ENCODE measurements around the gene GIMAP7. TPM values are rescaled to one million over a fixed set of nuclear protein-coding genes. Genes with fewer than 3 reads are reported as not detected.

GIMAP7 gene
- total and polyA plus RNA-seq, 2 donors (not counting 1 experiment from before 2014, with no cell fraction given): 0.16 to 0.30 TPM

DNA sequence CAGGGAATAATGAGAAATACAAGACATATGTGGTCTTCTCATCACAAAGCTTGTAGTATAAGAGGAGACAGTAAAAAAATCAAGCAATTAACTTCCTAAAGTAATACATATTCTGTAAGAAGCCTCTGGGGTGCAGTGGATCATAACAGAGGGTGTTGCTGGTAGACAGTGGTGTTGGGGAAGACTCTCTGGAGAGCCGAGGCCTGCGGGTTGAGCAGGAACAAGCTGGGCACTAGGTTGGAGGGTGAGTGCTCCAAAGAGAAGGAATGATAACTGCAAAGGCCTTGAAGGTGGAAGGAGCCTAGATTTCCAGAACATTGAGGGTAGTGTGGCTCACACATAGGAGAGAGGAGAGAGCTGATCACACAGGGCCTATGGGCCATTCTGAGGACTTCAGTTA, 54.0 kb downstream of the GIMAP7 start:
- Histone ChIP-seq H3K36me3 (replicated peaks in 1 of 2; ENCODE audit: control extremely low read depth in 1 of 2, control insufficient read depth in 1 of 2, extremely low read depth in 1 of 2, insufficient read depth in 2 of 2, low read length in 1 of 2) (no peaks in the 10 kb centered on the region), H3K4me1 (ENCODE audit: control insufficient read depth in 2 of 2, insufficient read depth in 2 of 2, low read length in 2 of 2) (no peaks in the 10 kb centered on the region), H2AFZ (ENCODE audit: insufficient read depth, low read depth, low read length, poor library complexity, severe bottlenecking) (no peak overlapping the region), H4K20me1 (ENCODE audit: control insufficient read depth, insufficient read depth, low read length, poor library complexity, severe bottlenecking) (no peaks in the 10 kb centered on the region), H3K9ac (ENCODE audit: low read length) (no peak overlapping the region), H3K4me3 (ENCODE audit: control extremely low read depth in 1 of 5, extremely low read depth in 1 of 5, insufficient read depth in 1 of 5, low read depth in 2 of 5, low read length in 4 of 5) (peak overlapping the region in 1 of 5 experiments; percentile 77), H3K27ac (ENCODE audit: low read length in 2 of 2) (no peak overlapping the region), H3K4me2 (replicated peaks; ENCODE audit: low read depth, low read length, poor library complexity, severe bottlenecking) (no peak overlapping the region), H3K27me3 (replicated peaks in 1 of 4; ENCODE audit: control extremely low read depth in 1 of 4, control insufficient read depth in 3 of 4, insufficient read depth in 4 of 4, low read length in 3 of 4) (peaks cover 0 to 4% (median 0%) of the 10 kb centered on the region in 4 experiments), H3K79me2 (ENCODE audit: control insufficient read depth, insufficient read depth, low read length) (no peaks in the 10 kb centered on the region), H3K9me3 (ENCODE audit: control extremely low read depth in 1 of 3, control insufficient read depth in 2 of 3, insufficient read depth in 1 of 3, low read length in 2 of 3) (no peaks in the 10 kb centered on the region)
- no peak for DNase-seq
- Mint-ChIP-seq H3K9me3 (ENCODE audit: insufficient read depth) (no peaks in the 10 kb centered on the region), H3K27ac (no peak overlapping the region), H3K27me3 (peaks cover 7% of the 10 kb centered on the region), H3K4me3 (no peak overlapping the region), H3K4me1 (no peaks in the 10 kb centered on the region)
- WGBS (ENCODE audit: insufficient coverage): 100% methylated on average over 2 of the region's 2 CpGs
- no peak for TF ChIP-seq EZH2 (IDR thresholded peaks at IDR 0.05; ENCODE audit: borderline replicate concordance, insufficient read depth, low read depth, low read length, poor library complexity, severe bottlenecking)
- TF ChIP-seq, protein P1, sequence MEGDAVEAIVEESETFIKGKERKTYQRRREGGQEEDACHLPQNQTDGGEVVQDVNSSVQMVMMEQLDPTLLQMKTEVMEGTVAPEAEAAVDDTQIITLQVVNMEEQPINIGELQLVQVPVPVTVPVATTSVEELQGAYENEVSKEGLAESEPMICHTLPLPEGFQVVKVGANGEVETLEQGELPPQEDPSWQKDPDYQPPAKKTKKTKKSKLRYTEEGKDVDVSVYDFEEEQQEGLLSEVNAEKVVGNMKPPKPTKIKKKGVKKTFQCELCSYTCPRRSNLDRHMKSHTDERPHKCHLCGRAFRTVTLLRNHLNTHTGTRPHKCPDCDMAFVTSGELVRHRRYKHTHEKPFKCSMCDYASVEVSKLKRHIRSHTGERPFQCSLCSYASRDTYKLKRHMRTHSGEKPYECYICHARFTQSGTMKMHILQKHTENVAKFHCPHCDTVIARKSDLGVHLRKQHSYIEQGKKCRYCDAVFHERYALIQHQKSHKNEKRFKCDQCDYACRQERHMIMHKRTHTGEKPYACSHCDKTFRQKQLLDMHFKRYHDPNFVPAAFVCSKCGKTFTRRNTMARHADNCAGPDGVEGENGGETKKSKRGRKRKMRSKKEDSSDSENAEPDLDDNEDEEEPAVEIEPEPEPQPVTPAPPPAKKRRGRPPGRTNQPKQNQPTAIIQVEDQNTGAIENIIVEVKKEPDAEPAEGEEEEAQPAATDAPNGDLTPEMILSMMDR (IDR thresholded peaks at IDR 0.05): no peak
- ATAC-seq (ENCODE audit: low read depth): no peak
- ChIA-PET CTCF (no interaction called here), POLR2A (no interaction called here)
- intact Hi-C loops (cut with micrococcal nuclease): no loop called here

DNA sequence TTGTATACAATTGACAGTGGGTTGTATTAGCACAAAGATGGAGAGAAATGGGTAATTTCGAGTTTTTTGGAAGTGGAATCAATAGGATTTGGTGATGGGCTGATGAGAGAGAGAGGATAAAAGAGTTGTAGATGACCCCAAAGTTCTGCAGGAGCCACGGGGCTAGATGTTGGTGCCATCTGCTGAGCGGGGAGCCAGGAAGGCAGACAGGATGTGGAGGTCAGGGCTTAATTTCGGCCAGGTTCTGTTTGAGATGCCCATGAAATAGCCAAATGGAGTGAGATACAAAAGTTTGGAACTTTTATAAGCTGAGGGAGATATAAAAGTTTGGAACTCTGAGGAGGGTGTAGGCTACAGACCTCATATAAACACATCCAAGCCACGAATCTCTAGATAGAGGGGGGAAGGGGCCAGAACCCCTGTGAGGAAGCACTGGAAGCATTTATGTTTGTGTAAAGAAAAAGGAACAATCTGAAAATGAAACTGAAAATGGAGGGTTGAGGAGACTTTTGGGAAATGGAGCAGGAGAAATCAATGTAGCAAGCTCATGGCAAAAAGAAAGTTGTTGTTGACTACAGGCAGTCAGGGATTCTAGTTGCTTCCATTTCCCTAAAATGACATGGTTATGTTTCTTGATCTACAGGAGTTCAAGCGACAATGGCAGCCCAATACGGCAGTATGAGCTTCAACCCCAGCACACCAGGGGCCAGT, 54.7 kb downstream of the GIMAP7 start:
- no peaks in the 10 kb centered on the region for H4K20me1 ChIP-seq (ENCODE audit: control insufficient read depth, insufficient read depth, low read length, poor library complexity, severe bottlenecking)
- H3K4me1 ChIP-seq (ENCODE audit: control insufficient read depth in 2 of 2, insufficient read depth in 2 of 2, low read length in 2 of 2): no peaks in the 10 kb centered on the region
- ChIA-PET POLR2A (no interaction called here), CTCF (no interaction called here)
- TF ChIP-seq, protein P1 (IDR thresholded peaks at IDR 0.05): no peak
- TF ChIP-seq EZH2 (IDR thresholded peaks at IDR 0.05; ENCODE audit: borderline replicate concordance, insufficient read depth, low read depth, low read length, poor library complexity, severe bottlenecking): no peak
- no peak overlapping the region for H2AFZ ChIP-seq (ENCODE audit: insufficient read depth, low read depth, low read length, poor library complexity, severe bottlenecking)
- H3K4me3 Mint-ChIP-seq: no peak overlapping the region
- ATAC-seq (ENCODE audit: low read depth) (no peak), DNase-seq (no peak)
- H3K4me2 ChIP-seq (replicated peaks; ENCODE audit: low read depth, low read length, poor library complexity, severe bottlenecking): no peak overlapping the region
- no peaks in the 10 kb centered on the region for H3K9me3 ChIP-seq (ENCODE audit: control extremely low read depth in 1 of 3, control insufficient read depth in 2 of 3, insufficient read depth in 1 of 3, low read length in 2 of 3)
- H3K4me3 ChIP-seq (ENCODE audit: control extremely low read depth in 1 of 5, extremely low read depth in 1 of 5, insufficient read depth in 1 of 5, low read depth in 2 of 5, low read length in 4 of 5): peak overlapping the region in 1 of 5 experiments; percentile 77
- H3K36me3 ChIP-seq (replicated peaks in 1 of 2; ENCODE audit: control extremely low read depth in 1 of 2, control insufficient read depth in 1 of 2, extremely low read depth in 1 of 2, insufficient read depth in 2 of 2, low read length in 1 of 2): no peaks in the 10 kb centered on the region
- no peak overlapping the region for H3K27ac Mint-ChIP-seq
- H3K27me3 ChIP-seq (replicated peaks in 1 of 4; ENCODE audit: control extremely low read depth in 1 of 4, control insufficient read depth in 3 of 4, insufficient read depth in 4 of 4, low read length in 3 of 4): peaks cover 0 to 4% (median 0%) of the 10 kb centered on the region in 4 experiments
- H3K27me3 Mint-ChIP-seq: peaks cover 7% of the 10 kb centered on the region
- no peak overlapping the region for H3K27ac ChIP-seq (ENCODE audit: low read length in 2 of 2)
- WGBS (ENCODE audit: insufficient coverage): 69% methylated on average over 5 of the region's 7 CpGs
- no peaks in the 10 kb centered on the region for H3K4me1 Mint-ChIP-seq
- intact Hi-C loops (cut with micrococcal nuclease): no loop called here
- no peaks in the 10 kb centered on the region for H3K9me3 Mint-ChIP-seq (ENCODE audit: insufficient read depth)
- H3K9ac ChIP-seq (ENCODE audit: low read length): no peak overlapping the region
- H3K79me2 ChIP-seq (ENCODE audit: control insufficient read depth, insufficient read depth, low read length): no peaks in the 10 kb centered on the region
